SK-N-MC (cell line): ENCODE results near the gene GPR150.

Experiments used
- EZH2 ChIP-seq: fragments of 200-600 bp; sonication (generic); IDR thresholded peaks from one replicate; pipeline ENCODE4 v1.6.1; 2017; ENCODE audit warnings: antibody characterized with exemption
- POLR2AphosphoS5 ChIP-seq: IDR thresholded peaks from 2 replicates; pipeline ENCODE4 v1.6.1; 2012; ENCODE audit warnings: mild to moderate bottlenecking, low read depth, low read length, borderline replicate concordance

GRCh38 chr5:95609711-95610110, 10.2 kb upstream of the GPR150 start:
- TF ChIP-seq POLR2AphosphoS5 (no peak), EZH2 (no peak)
